HepG2 (cell line): ENCODE measurements around the gene SLC25A25. TPM values are rescaled to one million over a fixed set of nuclear protein-coding genes. Genes with fewer than 3 reads are reported as not detected.

Experiments
- ATF1 ChIP-seq: IDR thresholded peaks from 2 replicates; pipeline ENCODE4 v1.6.1; 2016; ENCODE audit warnings: mild to moderate bottlenecking, control low read depth
- EEA1 ChIP-seq: sonication (generic); formaldehyde crosslinking; IDR thresholded peaks from 2 replicates; pipeline ENCODE4 v1.5.1; 2020; ENCODE audit warnings: mild to moderate bottlenecking, missing genetic modification reagents, borderline replicate concordance
- ELF3 ChIP-seq: IDR thresholded peaks from 2 replicates; pipeline ENCODE4 v1.6.1; 2016; ENCODE audit warnings: missing genetic modification reagents, missing compliant biosample characterization
- GFI1 ChIP-seq: sonication (generic); formaldehyde crosslinking; IDR thresholded peaks from 2 replicates; pipeline ENCODE4 v1.5.0; 2020; ENCODE audit warnings: missing genetic modification reagents, mild to moderate bottlenecking, borderline replicate concordance
- ISL2 ChIP-seq: sonication (generic); formaldehyde crosslinking; IDR thresholded peaks from 2 replicates; pipeline ENCODE4 v1.5.0; 2020; ENCODE audit warnings: missing genetic modification reagents
- KLF6 ChIP-seq: IDR thresholded peaks from 2 replicates; pipeline ENCODE4 v1.8.0; 2016; ENCODE audit warnings: missing biosample characterization, missing genetic modification reagents
- MED8 ChIP-seq: sonication (generic); formaldehyde crosslinking; IDR thresholded peaks from 2 replicates; pipeline ENCODE4 v1.8.1; 2023; ENCODE audit warnings: mild to moderate bottlenecking, missing genetic modification reagents; ENCODE audit not compliant: insufficient replicate concordance
- MXI1 ChIP-seq: IDR thresholded peaks from 3 replicates; pipeline ENCODE4 v1.6.1; 2012; ENCODE audit warnings: low read depth, low read length, inconsistent platforms, borderline replicate concordance
- NR0B2 ChIP-seq: sonication (generic); formaldehyde crosslinking; IDR thresholded peaks from 2 replicates; pipeline ENCODE4 v1.4.0; 2020; ENCODE audit warnings: mild to moderate bottlenecking, missing genetic modification reagents
- NR3C1 ChIP-seq: sonication (generic); formaldehyde crosslinking; IDR thresholded peaks from 2 replicates; pipeline ENCODE4 v1.4.0; 2020; ENCODE audit warnings: missing genetic modification reagents
- PHF20 ChIP-seq: sonication (generic); formaldehyde crosslinking; IDR thresholded peaks from 2 replicates; pipeline ENCODE4 v1.5.0; 2020; ENCODE audit warnings: mild to moderate bottlenecking, missing genetic modification reagents
- POLR2AphosphoS5 ChIP-seq: IDR thresholded peaks from 2 replicates; pipeline ENCODE4 v1.6.1; 2012; ENCODE audit warnings: low read depth, low read length
- RARA ChIP-seq: IDR thresholded peaks from 2 replicates; pipeline ENCODE4 v1.6.1; 2016; ENCODE audit warnings: missing genetic modification reagents, missing compliant biosample characterization
- SALL1 ChIP-seq: sonication (generic); formaldehyde crosslinking; IDR thresholded peaks from 2 replicates; pipeline ENCODE4 v1.8.0; 2022; ENCODE audit warnings: mild to moderate bottlenecking, missing genetic modification reagents
- SAP130 ChIP-seq: IDR thresholded peaks from 2 replicates; pipeline ENCODE4 v1.6.1; 2016; ENCODE audit warnings: low read depth
- SKI ChIP-seq: fragments of 450-650 bp; IDR thresholded peaks from one replicate; pipeline ENCODE4 v1.6.1; 2018; ENCODE audit warnings: mild to moderate bottlenecking; ENCODE audit not compliant: partially characterized antibody
- TAF15 ChIP-seq: fragments of 200-400 bp; formaldehyde crosslinking; IDR thresholded peaks from one replicate; pipeline ENCODE4 v1.6.1; 2018; ENCODE audit warnings: mild to moderate bottlenecking, low read depth, low read length; ENCODE audit not compliant: poor library complexity, severe bottlenecking
- TARDBP ChIP-seq: sonication (generic); formaldehyde crosslinking; IDR thresholded peaks from 2 replicates; pipeline ENCODE4 v1.8.0; 2022; ENCODE audit warnings: mild to moderate bottlenecking, missing genetic modification reagents
- ZBTB25 ChIP-seq: IDR thresholded peaks from 2 replicates; pipeline ENCODE4 v1.6.1; 2018; ENCODE audit warnings: missing genetic modification reagents
- ZFP1 ChIP-seq: IDR thresholded peaks from 2 replicates; pipeline ENCODE4 v1.6.1; 2016
- ZFP36 ChIP-seq: fragments of 150-350 bp; IDR thresholded peaks from 2 replicates; pipeline ENCODE4 v1.6.1; 2018; ENCODE audit warnings: borderline replicate concordance, low read length, low read depth; ENCODE audit not compliant: partially characterized antibody
- ZNF142 ChIP-seq: sonication (generic); formaldehyde crosslinking; IDR thresholded peaks from 2 replicates; pipeline ENCODE4 v1.4.0; 2020; ENCODE audit warnings: missing genetic modification reagents
- ZNF501 ChIP-seq: sonication (generic); formaldehyde crosslinking; IDR thresholded peaks from 2 replicates; pipeline ENCODE4 v1.5.1; 2020; ENCODE audit warnings: mild to moderate bottlenecking, moderate library complexity, missing genetic modification reagents
- ZNF720 ChIP-seq: sonication (generic); formaldehyde crosslinking; IDR thresholded peaks from 2 replicates; pipeline ENCODE4 v1.4.0; 2020; ENCODE audit warnings: missing genetic modification reagents
- ZSCAN25 ChIP-seq: sonication (generic); formaldehyde crosslinking; IDR thresholded peaks from 2 replicates; pipeline ENCODE4 v1.8.0; 2022; ENCODE audit warnings: mild to moderate bottlenecking, missing genetic modification reagents
- polyA plus RNA-seq, 8 experiments: library from polyadenylated mRNA; depleted of rRNA in 3 of 8; stranded (reverse) in 7 of 8; unstranded in 1 of 8; fragments of >200 nt; fragmentation: Illumina TruSeq in 4 of 8; extraction: Trizol in 4 of 8; gene quantifications; 2 replicates each; pipeline versions ENCODE4 v1.2.1 to v1.2.3, GENCODE V29; 2011 to 2016; ENCODE audit warnings: low read depth in 4 of 8, missing spikeins in 1 of 8, mixed read lengths in 1 of 8; ENCODE audit not compliant: insufficient read depth in 1 of 8
- total RNA-seq, 5 experiments: library from RNA; depleted of rRNA; stranded (reverse); fragments of >200 nt; fragmentation: Illumina TruSeq; extraction: Trizol; gene quantifications; 2 replicates each; pipeline ENCODE4 v1.2.3, GENCODE V29; 2016; ENCODE audit warnings: low read depth in 1 of 5

The SLC25A25 gene
- total and polyA plus RNA-seq, 2 of the 13 experiments (the other 11 are each of a cell fraction or from before 2014, with no cell fraction given) = 10.5 to 24.8 TPM

- no peak for TF ChIP-seq TAF15
- TF ChIP-seq ISL2 (CRISPR knock-in tag) = 0 out of 2 replicates have a peak, but pooled peaks have one; percentile 50
- peak; percentile 12 for TF ChIP-seq ZFP36
- TF ChIP-seq POLR2AphosphoS5 = no peak
- peak; percentile 55; the same call in 1 of the 2 replicates for TF ChIP-seq ZBTB25 (CRISPR knock-in tag)
- TF ChIP-seq ZNF142 = peak; percentile 74; the same call in 1 of the 2 replicates
- no peak for TF ChIP-seq MED8 (CRISPR knock-in tag)
- TF ChIP-seq RARA (CRISPR knock-in tag) = peak; percentile 41; the same call in 1 of the 2 replicates
- TF ChIP-seq ZSCAN25 (CRISPR knock-in tag) = peak; percentile 47; the same call in 1 of the 2 replicates
- TF ChIP-seq ZNF501 = peak; percentile 74
- peak; percentile 86 for TF ChIP-seq SALL1 (CRISPR knock-in tag)
- TF ChIP-seq KLF6 (CRISPR knock-in tag) = no peak
- peak; percentile 73 for TF ChIP-seq ELF3 (CRISPR knock-in tag)
- peak; percentile 58 for TF ChIP-seq TARDBP
- no peak for TF ChIP-seq PHF20 (CRISPR knock-in tag)
- TF ChIP-seq EEA1 (CRISPR knock-in tag) = no peak
- peak; percentile 75 for TF ChIP-seq SAP130 (CRISPR knock-in tag)
- 0 out of 2 replicates have a peak, but pooled peaks have one; percentile 26 for TF ChIP-seq NR0B2 (CRISPR knock-in tag)
- TF ChIP-seq GFI1 (CRISPR knock-in tag) = peak; percentile 91
- TF ChIP-seq MXI1 = peak; percentile 51; the same call in 1 of the 3 replicates
- peak; percentile 31 for TF ChIP-seq SKI
- TF ChIP-seq NR3C1 (CRISPR knock-in tag) = no peak
- TF ChIP-seq ZFP1 (CRISPR knock-in tag) = no peak
- TF ChIP-seq ZNF720 (CRISPR knock-in tag) = no peak
- no peak for TF ChIP-seq ATF1
Observed at GRCh38 chr9:128117613-128118471, 49.8 kb downstream of the SLC25A25 start (continued).
